AG08396 (cell line): ENCODE results near the gene FLG2.

ENCODE experiments used
- DNase-seq: peaks from one replicate; pipeline ENCODE4 v3.0.0; 2012; ENCODE audit warnings: low spot score, mixed read lengths

FLG2 gene

GRCh38 chr1:152359906-152360305 lies at the start of gene FLG2:
Gene FLG2, minus strand, starts transcription at chr1:152360006. Its CDS starts 1,122 bp downstream, at chr1:152358884.
- DNase-seq: no peak

GRCh38 chr1:152408664-152409063 lies 48.9 kb upstream of the FLG2 start:
- no peak for DNase-seq

GRCh38 chr1:152398812-152399698 lies 39.2 kb upstream of the FLG2 start:
- DNase-seq: peak; percentile 15

- DNase-seq: no peak
Observed at GRCh38 chr1:152397474-152397873, 37.7 kb upstream of the FLG2 start.

- no peak for DNase-seq
Observed at GRCh38 chr1:152394151-152394550, 34.3 kb upstream of the FLG2 start.

- DNase-seq: no peak
Observed at GRCh38 chr1:152392909-152393308, 33.1 kb upstream of the FLG2 start.

GRCh38 chr1:152388889-152389288 lies 29.1 kb upstream of the FLG2 start:
- DNase-seq: no peak

- no peak for DNase-seq
Observed at GRCh38 chr1:152386940-152387339, 27.1 kb upstream of the FLG2 start.

- no peak for DNase-seq
Observed at GRCh38 chr1:152380932-152381331, 21.1 kb upstream of the FLG2 start.

GRCh38 chr1:152374451-152374850 lies 14.6 kb upstream of the FLG2 start:
- DNase-seq: no peak

GRCh38 chr1:152372672-152373071 lies 12.9 kb upstream of the FLG2 start:
- no peak for DNase-seq

GRCh38 chr1:152367436-152367835 lies 7.6 kb upstream of the FLG2 start:
- no peak for DNase-seq

- no peak for DNase-seq
Observed at GRCh38 chr1:152356736-152357135, 3.1 kb downstream of the FLG2 start.

- DNase-seq: no peak
Observed at GRCh38 chr1:152349611-152350010, 10.2 kb downstream of the FLG2 start.

GRCh38 chr1:152348447-152348846 lies 11.4 kb downstream of the FLG2 start:
- DNase-seq: no peak

- DNase-seq: peak; percentile 22
Observed at GRCh38 chr1:152347116-152347728, 12.6 kb downstream of the FLG2 start.

GRCh38 chr1:152344438-152344837 lies 15.4 kb downstream of the FLG2 start:
- no peak for DNase-seq

GRCh38 chr1:152343006-152343405 lies 16.8 kb downstream of the FLG2 start:
- DNase-seq: no peak

- DNase-seq: no peak
Observed at GRCh38 chr1:152335399-152335798, 24.4 kb downstream of the FLG2 start.

- DNase-seq: no peak
Observed at GRCh38 chr1:152328801-152329391, 30.9 kb downstream of the FLG2 start.

GRCh38 chr1:152325111-152325510 lies 34.7 kb downstream of the FLG2 start, which contains the start of gene FLG:
Gene FLG, minus strand, starts transcription at chr1:152325239. Its CDS starts 9,783 bp downstream, at chr1:152315456.
- DNase-seq: no peak

GRCh38 chr1:152313970-152314369 lies 45.8 kb downstream of the FLG2 start:
- DNase-seq: no peak

- no peak for DNase-seq
Observed at GRCh38 chr1:152313319-152313801, 46.4 kb downstream of the FLG2 start.
